HepG2 (cell line): ENCODE results near the gene ATP9A.

Experiments
- NFIC ChIP-seq: IDR thresholded peaks from 2 replicates; pipeline ENCODE4 v1.6.1; 2012; ENCODE audit warnings: mild to moderate bottlenecking, low read length, inconsistent platforms
- RELA ChIP-seq: sonication (generic); formaldehyde crosslinking; IDR thresholded peaks from 2 replicates; pipeline ENCODE4 v1.4.0; 2020; ENCODE audit warnings: missing genetic modification reagents
- REPIN1 ChIP-seq: sonication (generic); formaldehyde crosslinking; IDR thresholded peaks from 2 replicates; pipeline ENCODE4 v1.8.0; 2022; ENCODE audit warnings: missing genetic modification reagents, low read depth, mild to moderate bottlenecking, borderline replicate concordance
- TP53 ChIP-seq: sonication (generic); formaldehyde crosslinking; conservative IDR thresholded peaks from 2 replicates; pipeline ENCODE4 v1.4.0; 2020; ENCODE audit warnings: missing genetic modification reagents
- ZNF879 ChIP-seq: sonication (generic); formaldehyde crosslinking; IDR thresholded peaks from 2 replicates; pipeline ENCODE4 v1.8.1; 2023; ENCODE audit warnings: missing genetic modification reagents
- ZZZ3 ChIP-seq: sonication (generic); formaldehyde crosslinking; IDR thresholded peaks from 2 replicates; pipeline ENCODE4 v1.4.0; 2020; ENCODE audit warnings: missing genetic modification reagents, mild to moderate bottlenecking, borderline replicate concordance

DNA sequence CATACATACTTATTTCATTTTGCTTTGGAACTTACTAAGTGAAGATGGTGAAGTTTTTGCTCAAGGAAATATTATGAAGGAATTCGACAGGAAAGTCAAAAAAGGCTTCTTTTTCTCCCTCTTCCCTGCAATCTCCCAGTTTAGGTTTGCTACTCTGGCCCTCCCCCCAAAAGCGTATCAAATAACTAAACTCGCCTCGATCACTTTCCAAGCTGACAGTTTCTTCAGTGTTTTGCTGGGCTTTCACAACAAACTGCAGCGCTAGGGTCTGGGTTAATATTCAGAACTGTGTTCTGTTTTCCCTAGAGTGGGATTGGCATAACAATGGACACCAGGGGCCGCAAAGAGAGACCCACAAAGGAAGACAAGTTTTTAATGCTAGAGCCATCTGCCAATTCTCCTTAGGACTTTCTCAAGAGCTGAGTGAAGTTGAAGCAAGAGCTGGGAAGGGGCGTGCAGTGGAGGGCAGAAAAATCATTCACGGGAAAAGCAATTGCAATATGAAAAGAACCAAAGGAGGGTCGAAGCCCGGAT lies 57.8 kb downstream of the ATP9A start:
- no peak for TF ChIP-seq NFIC
- no peak for TF ChIP-seq ZNF879 (CRISPR knock-in tag)
- TF ChIP-seq TP53 = no peak
- TF ChIP-seq ZZZ3 = no peak
- TF ChIP-seq REPIN1 (CRISPR knock-in tag) = no peak
- no peak for TF ChIP-seq RELA (CRISPR knock-in tag)
